A673 (cell line): ENCODE data around the gene CAB39. TPM values are rescaled to one million over a fixed set of nuclear protein-coding genes. Genes with fewer than 3 reads are reported as not detected.

Experiments
- BruUV-seq: library from RNA; stranded (reverse); fragments of 400-500 nt; replicated peaks from 2 replicates; lab custom pipeline; 2021; lab: Mats Ljungman, UMichigan
- CTCF ChIA-PET: fragments of 300-600 bp; sonication (Branson Sonifier 250); formaldehyde crosslinking; loops from one replicate; lab custom pipeline; 2022; ENCODE audit warnings: antibody characterized with exemption; lab: Charles Lee
- POLR2A ChIA-PET: fragments of 300-600 bp; sonication (Branson Sonifier 250); formaldehyde crosslinking; loops from one replicate; lab custom pipeline; 2022; ENCODE audit warnings: antibody characterized with exemption; ENCODE audit not compliant: low non-redundant PET; lab: Charles Lee
- DNase-seq: peaks from one replicate; pipeline ENCODE4 v3.0.0-alpha.2; 2015; ENCODE audit warnings: low spot score
- H3K27ac ChIP-seq: fragments of 200-600 bp; sonication (generic); 2 replicates; pipeline ENCODE4 v1.5.1; 2016; ENCODE audit warnings: mixed run types, low read depth, mild to moderate bottlenecking, mixed read lengths, antibody characterized with exemption, low read length; ENCODE audit not compliant: poor library complexity, severe bottlenecking
- H3K27me3 ChIP-seq: fragments of 200-600 bp; sonication (generic); replicated peaks from 2 replicates; pipeline ENCODE4 v1.6.1; 2017; ENCODE audit warnings: mixed run types, low read depth, mild to moderate bottlenecking, mixed read lengths, antibody characterized with exemption, low read length; ENCODE audit not compliant: insufficient read depth, poor library complexity
- H3K36me3 ChIP-seq: fragments of 200-600 bp; sonication (generic); 2 replicates; pipeline ENCODE4 v1.6.1; 2016; ENCODE audit warnings: mixed run types, mild to moderate bottlenecking, mixed read lengths, antibody characterized with exemption, low read length; ENCODE audit not compliant: insufficient read depth, poor library complexity, severe bottlenecking
- H3K4me1 ChIP-seq: fragments of 200-600 bp; sonication (generic); 2 replicates; pipeline ENCODE4 v1.6.1; 2017; ENCODE audit warnings: mixed run types, mild to moderate bottlenecking, mixed read lengths, antibody characterized with exemption, low read length; ENCODE audit not compliant: insufficient read depth, poor library complexity, severe bottlenecking
- H3K4me3 ChIP-seq: fragments of 200-600 bp; sonication (generic); 2 replicates; pipeline ENCODE4 v1.5.1; 2016; ENCODE audit warnings: low read depth, mixed run types, mild to moderate bottlenecking, mixed read lengths, low read length; ENCODE audit not compliant: poor library complexity, severe bottlenecking
- H3K9me3 ChIP-seq: fragments of 200-600 bp; sonication (generic); 2 replicates; pipeline ENCODE4 v1.6.1; 2016; ENCODE audit warnings: mixed run types, low read depth, mild to moderate bottlenecking, mixed read lengths, antibody characterized with exemption, low read length; ENCODE audit not compliant: poor library complexity, severe bottlenecking
- CTCF ChIP-seq: fragments of 300-800, 200-600 bp; sonication (generic); conservative IDR thresholded peaks from 2 replicates; pipeline ENCODE4 v1.5.1; 2017; ENCODE audit warnings: low read depth, mild to moderate bottlenecking, antibody characterized with exemption, low read length, moderate library complexity, mixed read lengths
- EZH2 ChIP-seq: fragments of 200-600 bp; sonication (generic); IDR thresholded peaks from 2 replicates; pipeline ENCODE4 v1.6.1; 2017; ENCODE audit warnings: borderline replicate concordance, low read depth, mild to moderate bottlenecking, mixed read lengths, antibody characterized with exemption, low read length; ENCODE audit not compliant: poor library complexity, severe bottlenecking
- intact Hi-C: fragments of 100-400 bp; cut with micrococcal nuclease; formaldehyde crosslinking; loops from one replicate; pipeline ENCODE4 v1.10.0; 2022; ENCODE audit not compliant: unreplicated experiment
- total RNA-seq: library from RNA; stranded (reverse); gene quantifications from 2 replicates; pipeline ENCODE4 v1.2.3, GENCODE V29; 2021

The CAB39 gene
- total RNA-seq, 1 experiment from 2014 or later, result 58.2 TPM

- no peak for TF ChIP-seq CTCF
- TF ChIP-seq EZH2, result no peak
- H3K36me3 ChIP-seq, result no peaks in the 10 kb centered on the region
- ChIA-PET CTCF (no interaction called here), POLR2A (no interaction called here)
- no peak overlapping the region for H3K4me3 ChIP-seq
- no peak for DNase-seq
- no peaks in the 10 kb centered on the region for H3K27me3 ChIP-seq
- no peak overlapping the region for H3K27ac ChIP-seq
- no TSS peak for BruUV-seq
- intact Hi-C loops, result loop anchor here (5.0 kb wide), 1 partner anchor 56 kb away; no protein-coding TSS in a partner anchor
- no peaks in the 10 kb centered on the region for H3K9me3 ChIP-seq
- H3K4me1 ChIP-seq, result no peaks in the 10 kb centered on the region
These were observed 133.7 kb downstream of the CAB39 start for GRCh38 chr2:230846360-230846759.

GRCh38 chr2:230847883-230848388 is 135.3 kb downstream of the CAB39 start:
- Histone ChIP-seq H3K27ac (no peak overlapping the region), H3K27me3 (no peaks in the 10 kb centered on the region), H3K4me3 (no peak overlapping the region), H3K4me1 (no peaks in the 10 kb centered on the region), H3K36me3 (no peaks in the 10 kb centered on the region), H3K9me3 (no peaks in the 10 kb centered on the region)
- TF ChIP-seq EZH2 (no peak), CTCF (peak; percentile 93)
- peak; percentile 89 for DNase-seq
- ChIA-PET POLR2A (no interaction called here), CTCF (interaction anchor here (1.1 to 2.3 kb wide), 2 partner anchors 10 to 139 kb away, joined by 3 to 11 read pairs; no protein-coding TSS in a partner anchor)
- intact Hi-C loops, result loop anchor here (1.0 to 5.0 kb wide), 3 partner anchors 54 to 139 kb away; no protein-coding TSS in a partner anchor
- no TSS peak for BruUV-seq

GRCh38 chr2:230849633-230850357 is 137.2 kb downstream of the CAB39 start:
- intact Hi-C loops, result loop anchor here (5.0 kb wide), 1 partner anchor 53 kb away; no protein-coding TSS in a partner anchor
- no peak overlapping the region for H3K4me3 ChIP-seq

More at GRCh38 chr2:230849633-230850357, 137.2 kb downstream of the CAB39 start:
- TF ChIP-seq EZH2, result no peak
- peak; percentile 73 for TF ChIP-seq CTCF
- Histone ChIP-seq H3K27ac (no peak overlapping the region), H3K9me3 (no peaks in the 10 kb centered on the region), H3K4me1 (no peaks in the 10 kb centered on the region), H3K36me3 (no peaks in the 10 kb centered on the region), H3K27me3 (no peaks in the 10 kb centered on the region)
- ChIA-PET POLR2A (no interaction called here), CTCF (interaction anchor here (0.5 kb wide), 1 partner anchor 605 kb away, joined by 4 read pairs; no protein-coding TSS in a partner anchor)
- DNase-seq, result peak; percentile 31
- BruUV-seq, result no TSS peak
